Measurements from ENCODE around the gene KCNS3.
A peak's percentile ranks its signal among the peaks of the same experiment; 100 is the strongest.

Gene KCNS3, protein sequence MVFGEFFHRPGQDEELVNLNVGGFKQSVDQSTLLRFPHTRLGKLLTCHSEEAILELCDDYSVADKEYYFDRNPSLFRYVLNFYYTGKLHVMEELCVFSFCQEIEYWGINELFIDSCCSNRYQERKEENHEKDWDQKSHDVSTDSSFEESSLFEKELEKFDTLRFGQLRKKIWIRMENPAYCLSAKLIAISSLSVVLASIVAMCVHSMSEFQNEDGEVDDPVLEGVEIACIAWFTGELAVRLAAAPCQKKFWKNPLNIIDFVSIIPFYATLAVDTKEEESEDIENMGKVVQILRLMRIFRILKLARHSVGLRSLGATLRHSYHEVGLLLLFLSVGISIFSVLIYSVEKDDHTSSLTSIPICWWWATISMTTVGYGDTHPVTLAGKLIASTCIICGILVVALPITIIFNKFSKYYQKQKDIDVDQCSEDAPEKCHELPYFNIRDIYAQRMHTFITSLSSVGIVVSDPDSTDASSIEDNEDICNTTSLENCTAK
- 0.06 to 1.3 (median 0.38) reads per million in 18 experiments for total RNA-seq

DNA sequence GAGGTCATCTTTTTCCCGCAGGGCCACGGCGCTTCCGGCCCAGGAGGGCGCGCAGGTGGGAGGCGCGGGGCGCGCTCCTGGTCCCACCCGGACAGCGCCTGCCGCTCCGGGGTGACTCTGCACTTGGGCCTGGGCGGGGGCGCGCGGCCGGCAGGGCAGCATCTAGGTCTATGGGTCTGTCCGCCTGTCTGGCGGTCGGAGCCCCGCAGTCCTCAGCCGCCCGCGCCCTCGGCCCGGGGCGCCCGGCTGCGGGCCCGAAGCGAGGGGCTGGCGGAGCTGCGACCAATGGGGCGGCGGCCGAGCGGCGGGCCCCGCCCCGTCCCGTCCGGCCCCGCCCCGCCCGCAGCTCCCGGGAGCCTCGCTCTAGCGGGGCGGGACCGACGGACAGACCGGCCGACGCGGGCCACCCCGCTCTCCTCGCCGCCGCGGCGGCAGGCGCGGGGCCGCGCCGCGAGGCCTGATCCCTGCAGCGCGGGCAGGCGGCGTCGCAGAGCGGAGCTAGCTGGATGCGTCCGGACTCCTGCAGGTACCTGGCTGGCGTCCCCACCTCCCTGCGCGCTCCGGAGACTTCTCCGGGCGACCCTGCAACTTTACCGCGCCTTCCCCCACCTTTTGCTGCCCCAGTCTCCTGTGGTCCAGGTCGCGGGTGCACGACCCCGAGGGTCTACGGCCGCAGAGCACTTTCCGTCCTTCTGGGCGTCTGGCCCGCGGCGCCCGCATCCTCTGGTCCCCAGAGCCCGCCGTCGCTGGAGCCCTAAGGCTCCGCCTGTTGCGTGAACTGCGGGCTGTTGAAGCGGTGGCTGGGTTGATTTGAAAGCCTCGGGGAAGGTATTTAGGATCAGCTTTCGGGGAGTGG is at the start of gene KCNS3:
Gene KCNS3 (plus strand): TSS at position 387 of the 856 bp plus-strand sequence. CDS start 52,342 bp downstream, outside the sequence.
- peak in 1 of 2 donors; percentile 9 for DNase-seq

DNA sequence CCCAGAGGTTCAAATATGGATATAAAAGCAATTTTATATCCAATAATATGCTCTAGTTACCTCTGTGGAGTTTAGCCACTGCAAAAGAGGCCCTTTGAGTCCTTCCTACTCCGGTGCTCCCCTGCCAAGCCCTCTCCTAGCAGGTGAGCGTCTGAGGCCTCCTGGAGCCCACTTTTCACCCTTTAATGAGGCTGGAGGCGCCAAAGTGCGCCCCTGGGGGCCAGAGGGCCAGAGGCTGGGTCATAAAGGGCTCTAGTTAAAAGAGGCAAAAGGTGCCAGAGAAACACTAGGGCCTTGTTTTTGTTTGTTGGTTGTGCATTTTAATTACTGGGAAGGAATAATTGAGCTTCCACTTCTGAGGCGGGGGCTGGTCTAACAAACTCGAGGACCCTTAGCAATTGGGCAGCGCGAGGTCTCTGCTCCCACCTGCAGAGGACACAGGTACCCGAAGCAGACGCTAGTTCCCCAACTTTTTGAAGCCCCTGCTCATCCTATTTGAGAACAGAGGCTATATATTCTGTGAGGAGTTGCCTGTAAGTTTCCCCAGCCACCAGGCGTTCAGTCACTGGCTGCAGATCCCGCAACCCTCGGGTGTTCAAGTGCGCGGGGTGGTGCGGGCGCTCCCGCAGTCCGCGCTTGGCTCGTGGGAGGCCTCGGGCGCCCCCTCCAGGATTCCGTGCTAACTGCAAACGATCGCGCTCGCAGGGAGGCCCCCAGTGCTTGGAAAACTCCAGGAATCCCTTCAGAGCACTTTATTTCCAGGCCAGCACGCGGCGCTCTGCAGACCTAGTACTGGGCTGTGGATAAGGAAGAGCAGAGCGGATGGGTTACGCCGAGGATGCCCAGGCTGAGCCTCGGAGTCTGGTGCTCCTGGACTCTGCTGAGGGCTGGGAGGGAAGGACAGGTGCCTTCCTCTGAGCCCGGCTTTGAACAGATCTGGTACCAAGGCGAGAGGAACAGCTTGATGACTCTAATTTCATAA is 48.1 kb upstream of the KCNS3 start:
- DNase-seq = peak; percentile 83

DNA sequence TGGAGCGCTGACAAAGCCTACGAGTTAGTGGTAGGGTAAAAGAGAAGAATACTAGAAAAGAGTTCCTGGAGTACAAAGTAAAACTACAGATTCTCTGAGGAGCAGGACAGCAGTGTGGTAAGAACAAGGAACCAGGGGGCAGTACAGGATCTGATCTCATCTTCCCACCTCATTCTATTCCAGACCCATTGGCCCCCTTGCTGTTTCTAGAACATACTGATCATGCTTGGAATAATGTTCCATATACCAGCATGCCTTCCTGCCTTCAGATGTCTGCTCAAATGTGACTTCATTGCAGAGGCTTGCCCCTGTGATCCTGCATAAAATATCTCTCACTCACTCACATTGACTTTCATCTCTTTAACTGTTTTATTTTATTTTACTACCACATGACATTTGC is 43.0 kb upstream of the KCNS3 start:
- DNase-seq = no peak

DNA sequence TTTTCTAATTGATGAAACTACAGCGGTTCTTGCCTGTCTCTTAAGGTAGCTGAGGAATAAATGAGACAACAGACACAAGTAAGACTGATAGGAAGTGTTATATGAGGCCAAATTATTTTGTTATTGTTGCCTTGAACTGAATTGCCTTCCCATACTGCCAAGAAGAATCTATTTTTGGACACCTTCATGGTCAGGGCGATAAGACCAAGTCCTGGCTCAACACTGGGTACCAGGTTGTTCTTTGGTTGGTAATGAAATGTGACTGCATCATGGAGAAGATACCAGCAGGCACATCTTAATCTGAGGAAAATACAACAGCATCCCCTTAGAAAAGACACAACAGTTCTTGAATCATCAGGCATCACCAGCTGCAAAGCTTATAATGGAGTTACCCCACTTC is 38.5 kb upstream of the KCNS3 start:
- no peak for DNase-seq

DNA sequence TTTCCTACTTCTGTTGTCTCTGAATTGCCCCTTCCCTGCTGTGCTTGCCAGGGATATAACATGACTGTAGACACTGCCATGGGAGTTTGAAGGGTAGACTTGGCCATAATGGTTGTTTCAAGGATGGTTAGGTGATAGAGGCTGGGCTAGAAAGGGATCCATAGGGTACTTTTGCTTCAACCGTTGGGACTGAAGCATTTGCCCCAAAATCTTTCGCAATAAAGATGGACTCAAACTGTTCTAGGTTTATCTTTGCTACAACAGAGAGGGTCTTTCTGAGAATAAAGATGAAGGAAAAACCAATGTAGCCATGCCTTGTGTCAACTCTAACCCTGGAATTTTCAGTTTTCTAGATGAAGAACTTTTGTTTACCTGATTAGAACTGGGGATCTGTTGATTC is 35.0 kb upstream of the KCNS3 start:
- no peak for DNase-seq

DNA sequence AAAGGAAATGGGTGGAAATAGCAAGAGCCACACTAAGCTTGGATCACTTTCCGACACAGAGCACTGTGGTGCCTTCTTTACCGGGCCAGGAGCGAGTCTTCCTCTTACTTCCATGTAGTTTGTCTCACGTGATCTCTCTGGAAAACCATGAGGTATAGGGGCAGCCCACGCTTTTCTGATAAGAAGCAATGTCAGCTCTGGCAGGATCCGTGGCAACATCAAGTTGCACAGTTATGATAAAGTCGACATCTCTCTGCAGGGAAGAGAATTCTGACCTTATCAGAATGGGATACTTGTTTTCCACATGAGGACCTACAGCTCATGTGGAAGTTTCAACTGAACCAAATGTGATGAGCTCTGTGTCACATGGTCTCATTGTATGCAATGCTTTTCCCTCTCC is 32.7 kb upstream of the KCNS3 start:
- DNase-seq = peak in 1 of 2 donors; percentile 7

DNA sequence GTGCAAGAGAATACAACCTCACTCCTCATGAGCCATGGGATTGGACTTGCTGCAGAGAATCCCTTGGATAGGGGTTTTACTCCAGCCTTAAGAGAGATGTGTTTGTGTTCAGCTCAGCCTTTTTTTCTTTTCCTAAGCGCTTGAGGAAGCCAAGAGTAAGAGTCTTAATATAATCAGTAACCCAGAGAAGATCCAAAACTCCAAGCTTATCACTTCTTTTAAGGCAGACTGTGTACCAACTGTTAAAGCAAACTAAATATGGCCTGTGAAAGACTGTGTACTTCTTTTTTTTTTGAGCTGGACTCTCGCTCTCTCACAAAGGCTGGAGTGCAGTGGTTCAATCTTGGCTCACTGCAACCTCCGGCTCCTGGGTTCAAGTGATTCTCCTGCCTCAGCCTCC is 31.8 kb upstream of the KCNS3 start:
- no peak for DNase-seq

DNA sequence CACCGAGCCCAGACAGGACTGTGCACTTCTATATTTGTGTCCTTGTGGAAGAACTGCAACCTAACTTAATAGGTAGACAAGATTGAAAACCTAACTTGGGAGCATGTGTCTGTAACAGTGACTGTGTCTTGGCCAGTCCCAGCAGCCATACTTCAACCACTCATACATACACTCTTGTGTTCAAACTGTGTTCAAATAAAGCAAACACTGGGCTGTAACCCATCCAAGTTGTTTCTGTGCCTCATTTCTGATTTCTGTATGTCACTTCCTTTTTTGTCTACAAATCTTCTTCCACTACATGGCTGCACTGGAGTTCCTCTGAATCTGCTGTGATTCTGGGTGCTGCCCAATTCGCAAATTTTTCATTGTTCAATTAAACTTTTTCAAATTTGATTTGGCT is 31.2 kb upstream of the KCNS3 start:
- DNase-seq = no peak

DNA sequence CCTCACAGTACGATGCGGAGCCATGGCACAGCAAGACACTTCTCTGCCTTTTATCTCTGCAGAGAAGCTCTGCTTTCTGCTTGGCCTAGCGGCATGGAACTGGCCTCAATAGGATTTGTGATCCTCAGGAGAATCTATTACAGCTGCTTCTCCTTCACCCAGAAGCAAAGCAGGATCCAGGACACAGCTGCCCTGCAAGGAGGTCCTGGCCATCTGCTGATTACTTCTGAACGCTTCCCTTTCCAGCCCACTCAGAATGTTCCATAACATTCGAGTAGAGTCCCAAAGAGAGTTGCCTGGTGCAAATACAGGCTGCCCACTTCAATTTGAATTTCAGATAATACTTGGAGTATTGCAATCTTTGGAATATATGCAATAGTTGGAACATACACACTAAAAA is 29.2 kb upstream of the KCNS3 start:
- no peak for DNase-seq

DNA sequence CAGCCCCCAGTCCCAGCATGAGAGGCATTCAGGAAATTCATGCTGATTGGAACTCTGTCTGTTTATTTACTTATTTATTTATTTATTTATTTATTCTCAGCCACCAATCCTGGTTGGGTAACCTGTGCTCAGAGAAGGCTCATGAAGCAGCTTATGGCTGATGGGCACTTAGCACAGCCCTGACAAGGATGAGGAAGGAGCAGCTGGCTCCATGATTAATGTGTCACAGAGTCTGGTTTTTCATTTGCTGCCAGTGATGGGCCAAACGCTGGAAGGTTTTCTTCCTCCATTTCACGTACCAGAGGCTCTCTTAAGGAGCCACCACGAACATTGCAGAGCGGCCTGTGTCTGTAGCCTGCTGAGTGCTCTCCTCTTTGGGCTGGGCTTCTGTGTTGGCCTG is 28.3 kb upstream of the KCNS3 start:
- DNase-seq = no peak

DNA sequence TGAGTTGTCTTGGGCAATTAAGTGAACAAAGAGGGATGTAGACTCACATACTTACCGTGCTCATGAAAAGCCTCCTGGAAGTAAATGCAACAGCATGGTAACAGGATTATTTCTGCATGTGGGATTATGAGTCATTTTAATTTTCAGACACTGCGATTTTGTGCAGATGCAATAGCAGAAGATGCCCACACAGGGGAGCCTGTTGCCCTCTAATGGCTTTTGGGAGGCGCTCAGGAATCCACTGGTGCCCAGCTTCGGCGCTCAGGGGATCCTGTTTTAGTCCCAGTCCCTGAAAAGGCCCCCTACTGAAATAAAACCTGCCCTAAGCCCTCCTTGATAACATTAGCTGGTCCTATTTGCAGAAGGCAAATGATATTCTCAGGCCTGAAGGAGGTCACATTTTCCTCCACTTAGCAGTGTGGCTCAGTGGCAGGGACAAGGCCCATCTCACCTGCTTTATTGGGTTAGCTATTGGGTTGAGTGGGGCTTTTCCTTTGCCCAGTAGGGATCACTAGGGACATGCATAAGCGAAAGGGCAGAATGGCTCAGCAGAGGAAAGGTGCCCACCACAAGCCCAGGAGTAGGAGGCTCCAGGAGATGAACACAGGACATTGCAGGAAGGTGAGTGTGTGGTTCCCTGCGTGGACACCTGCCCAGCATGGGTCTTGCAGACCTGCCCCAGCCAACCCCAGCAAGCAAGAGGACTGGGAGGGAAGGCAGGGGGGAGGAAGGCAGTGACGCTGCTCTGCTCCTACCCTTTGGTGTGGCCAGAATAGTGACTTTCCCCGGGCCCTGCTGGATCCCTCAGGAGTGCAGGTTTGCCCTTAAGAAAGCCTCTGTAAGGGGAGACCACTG is 26.5 kb upstream of the KCNS3 start:
- peak; percentile 59 to 69 for DNase-seq

DNA sequence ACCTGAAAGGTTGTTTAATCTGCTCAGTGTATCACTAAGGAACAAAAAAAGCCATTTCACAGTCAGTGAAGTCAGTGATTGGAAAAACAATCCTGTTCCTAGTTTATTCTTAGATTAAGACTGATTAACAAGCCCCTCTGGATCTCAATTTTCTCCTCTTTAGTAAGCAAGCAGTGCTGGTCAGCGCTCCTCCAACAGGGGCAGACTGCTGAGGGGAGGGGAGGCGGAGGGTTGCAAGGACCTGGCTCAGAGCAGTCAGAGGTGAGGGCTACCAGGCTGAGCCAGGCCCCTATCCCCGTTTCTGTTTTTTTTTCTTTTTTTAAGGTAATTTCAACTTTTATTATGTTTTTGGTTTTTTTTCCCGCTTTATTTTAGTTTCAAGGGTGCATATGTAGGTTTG is 24.7 kb upstream of the KCNS3 start:
- DNase-seq = no peak

DNA sequence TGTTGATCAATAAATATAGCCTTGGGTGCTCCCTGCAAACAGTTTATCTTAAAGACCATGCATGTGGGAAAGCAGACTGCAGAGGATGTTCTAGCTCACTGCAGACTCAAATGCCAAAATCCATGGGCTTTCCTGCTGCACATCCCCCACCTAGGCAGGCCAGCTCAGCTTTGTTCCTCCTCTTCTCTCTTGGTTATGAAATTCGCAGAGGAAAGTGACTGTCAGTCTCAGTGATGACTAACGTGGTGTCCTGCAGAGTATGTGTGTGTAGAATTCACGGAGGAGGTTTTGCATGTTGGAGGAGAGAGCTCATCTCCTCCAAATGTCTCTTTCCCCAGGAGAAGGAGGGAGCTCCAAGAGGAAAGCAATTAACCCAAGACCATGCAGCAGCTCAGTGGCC is 21.4 kb upstream of the KCNS3 start:
- DNase-seq = peak in 1 of 2 donors; percentile 35

DNA sequence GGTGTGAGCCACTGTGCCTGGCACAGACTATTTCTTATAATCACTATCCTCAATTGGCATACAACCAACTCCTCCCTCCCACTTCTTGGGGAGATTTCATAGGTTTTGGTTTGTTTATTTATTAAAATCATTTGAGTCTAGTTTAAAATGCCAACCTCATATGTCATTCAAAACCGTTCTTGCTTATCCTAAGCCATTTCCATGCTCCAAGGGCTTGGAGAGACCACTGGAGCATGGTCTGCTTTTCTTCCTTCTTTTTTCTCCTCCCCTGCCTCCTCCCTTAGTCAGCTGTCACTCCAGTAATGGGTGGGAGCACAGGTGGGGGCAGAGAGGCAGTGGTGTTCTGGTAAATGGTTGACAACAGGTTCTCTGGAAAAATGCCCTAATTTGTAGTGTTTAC is 20.4 kb upstream of the KCNS3 start:
- no peak for DNase-seq

DNA sequence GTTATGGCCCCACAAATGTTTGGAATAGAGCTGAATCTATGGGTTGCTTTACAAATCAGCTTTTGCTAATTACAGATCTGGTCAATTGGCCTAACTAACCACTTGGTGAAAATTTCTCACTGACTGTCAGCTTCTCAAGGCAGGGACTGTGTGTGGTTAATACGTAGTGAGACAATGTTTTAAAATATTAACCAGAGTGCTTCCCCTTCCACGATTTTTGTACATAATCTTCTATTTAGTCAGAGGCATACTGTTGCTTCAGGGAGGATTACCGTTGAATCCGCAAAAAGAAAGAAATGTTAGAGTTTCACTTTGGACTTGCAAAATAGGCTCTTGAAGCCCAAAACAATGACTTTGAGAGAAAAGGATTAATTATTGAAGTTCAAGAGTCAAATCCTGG is 14.9 kb upstream of the KCNS3 start:
- no peak for DNase-seq

DNA sequence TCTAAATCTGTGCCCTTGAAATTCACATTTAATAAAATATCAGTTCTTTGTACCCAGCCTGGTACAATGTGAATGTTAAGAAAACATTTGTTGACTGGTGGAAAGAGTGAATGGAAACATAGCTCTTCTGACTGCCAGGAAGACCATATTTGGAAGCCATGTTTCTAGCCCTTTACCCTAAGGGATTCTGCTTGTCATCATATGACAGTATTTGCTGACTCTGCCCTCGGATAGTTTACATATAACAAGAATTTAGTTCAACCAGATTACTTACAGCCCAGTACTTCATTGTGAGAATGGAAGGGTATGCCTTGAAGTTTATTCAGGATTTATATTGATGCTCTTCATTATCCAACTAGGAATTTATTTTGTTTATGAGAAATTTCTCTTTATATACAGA is 13.8 kb upstream of the KCNS3 start:
- DNase-seq = no peak

DNA sequence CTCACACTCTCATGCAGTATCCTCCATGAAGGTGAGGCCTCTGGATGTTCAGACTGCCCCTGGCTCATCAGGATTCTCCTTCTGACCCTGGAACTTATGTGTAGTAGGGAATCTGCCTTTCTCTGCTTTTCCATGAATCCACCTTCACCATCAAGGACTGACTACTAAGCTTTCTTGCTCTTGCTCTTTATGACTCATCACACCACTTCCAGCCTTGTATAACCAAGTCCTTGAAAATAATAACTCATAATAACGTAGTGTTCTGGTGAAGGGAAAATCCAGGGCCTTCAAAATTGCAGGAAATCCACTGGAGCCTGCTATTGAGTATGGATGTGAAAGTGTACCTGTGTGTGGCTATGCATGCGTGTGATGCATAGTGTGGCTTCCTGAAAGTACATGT is 11.3 kb upstream of the KCNS3 start:
- DNase-seq = no peak

DNA sequence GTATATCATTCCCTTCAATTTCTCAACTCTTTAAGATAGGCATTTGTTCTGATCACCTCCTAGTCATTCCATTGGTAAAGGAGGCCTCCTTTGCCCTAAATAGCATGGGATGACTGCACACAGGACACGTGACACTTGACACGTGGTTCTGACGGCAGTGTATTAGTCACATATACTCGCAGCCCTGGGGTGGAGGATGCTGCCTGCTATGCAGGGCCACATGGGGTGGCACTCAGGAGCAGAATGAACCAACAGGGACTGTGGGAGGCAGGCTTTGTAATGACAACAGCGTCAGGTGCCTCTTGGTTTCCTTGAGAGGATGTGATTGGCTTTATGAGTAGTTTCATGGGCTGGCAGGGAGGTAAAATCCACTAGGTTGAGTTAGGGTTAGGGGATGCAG is 9.3 kb upstream of the KCNS3 start:
- peak; percentile 12 to 13 for DNase-seq

DNA sequence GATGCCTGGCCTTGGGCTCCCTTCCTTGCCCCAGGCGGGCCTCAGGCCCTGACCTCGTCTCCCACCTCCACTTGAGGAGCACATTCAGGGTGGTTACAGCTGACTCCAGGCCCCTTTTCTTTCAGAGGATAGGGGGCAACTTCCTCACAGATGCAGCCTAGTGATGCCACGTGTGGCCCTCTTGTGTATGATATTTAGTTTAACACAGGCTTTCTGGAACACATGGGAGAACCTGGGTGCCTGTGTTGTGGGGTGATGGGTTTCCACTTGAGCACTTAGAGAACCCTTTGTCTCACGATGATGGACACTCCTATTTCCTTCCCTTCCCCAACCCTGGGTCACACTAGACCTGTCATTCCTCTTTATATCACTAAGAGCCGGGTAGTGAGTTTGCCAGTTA is 6.8 kb upstream of the KCNS3 start:
- DNase-seq = no peak

DNA sequence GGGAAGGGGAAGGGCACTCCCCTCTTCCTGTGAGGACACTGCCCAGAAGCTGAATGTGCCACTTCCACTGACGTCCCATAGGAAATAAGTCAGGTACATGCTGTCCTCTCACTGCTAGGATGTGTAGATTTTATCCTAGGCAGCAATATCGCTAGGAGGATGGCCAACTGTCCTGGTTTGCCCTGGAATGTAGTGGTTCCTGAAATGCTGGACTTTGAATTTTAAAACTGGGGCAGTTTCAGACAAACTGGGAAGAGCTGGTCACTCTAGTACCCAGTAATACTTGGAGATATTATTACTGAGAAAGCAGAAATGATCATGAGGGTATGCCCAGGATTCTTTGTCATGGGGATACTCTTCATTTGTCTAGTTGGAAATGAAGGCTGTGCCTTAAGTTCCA is 5.4 kb upstream of the KCNS3 start:
- DNase-seq = no peak

DNA sequence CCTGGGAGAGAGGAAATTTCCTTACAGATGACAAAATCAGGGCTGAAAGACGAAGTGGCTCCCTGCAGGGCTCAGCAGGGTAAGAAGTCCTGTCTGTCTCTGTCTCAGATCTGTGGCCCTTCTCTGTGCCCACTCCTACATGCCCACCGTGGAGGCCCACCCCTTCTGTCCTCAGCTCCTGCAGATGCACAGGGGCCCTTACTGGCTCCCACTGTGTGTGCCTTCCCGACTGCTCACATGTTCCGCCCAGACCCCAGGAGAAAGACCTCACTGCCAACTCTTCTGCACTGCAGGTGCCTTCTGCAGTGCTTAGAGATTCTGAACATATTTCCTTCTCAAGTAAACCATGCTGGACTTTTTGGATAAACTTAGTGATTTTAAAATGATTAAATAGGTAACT is 1.9 kb upstream of the KCNS3 start:
- no peak for DNase-seq

Data from inflammatory macrophage (primary cell).